HepG2 (cell line): ENCODE data around the gene TIRAP. TPM values are rescaled to one million over a fixed set of nuclear protein-coding genes. Genes with fewer than 3 reads are reported as not detected.
A peak's percentile ranks its signal among the peaks of the same experiment; 100 is the strongest.

Experiments used
- AFF4 ChIP-seq: sonication (generic); formaldehyde crosslinking; IDR thresholded peaks from 2 replicates; pipeline ENCODE4 v1.4.0; 2020; ENCODE audit warnings: missing genetic modification reagents
- ATF1 ChIP-seq: IDR thresholded peaks from 2 replicates; pipeline ENCODE4 v1.6.1; 2016; ENCODE audit warnings: mild to moderate bottlenecking, control low read depth
- ELF1 ChIP-seq: sonication (generic); formaldehyde crosslinking; IDR thresholded peaks from 2 replicates; pipeline ENCODE4 v1.4.0; 2020; ENCODE audit warnings: missing genetic modification reagents
- ELF4 ChIP-seq: sonication (generic); formaldehyde crosslinking; IDR thresholded peaks from 2 replicates; pipeline ENCODE4 v1.5.0; 2020; ENCODE audit warnings: missing genetic modification reagents, mild to moderate bottlenecking, moderate library complexity, borderline replicate concordance
- HNRNPUL1 ChIP-seq: fragments of 200-400 bp; formaldehyde crosslinking; IDR thresholded peaks from 2 replicates; pipeline ENCODE4 v1.6.1; 2017; ENCODE audit warnings: low read depth, mild to moderate bottlenecking, low read length, moderate library complexity
- IKZF5 ChIP-seq: IDR thresholded peaks from 2 replicates; pipeline ENCODE4 v1.6.1; 2018; ENCODE audit warnings: missing genetic modification reagents, mild to moderate bottlenecking, missing compliant biosample characterization
- KDM5B ChIP-seq: sonication (generic); formaldehyde crosslinking; IDR thresholded peaks from 2 replicates; pipeline ENCODE4 v1.4.0; 2020; ENCODE audit warnings: missing genetic modification reagents, mild to moderate bottlenecking, borderline replicate concordance
- PAXIP1 ChIP-seq: sonication (generic); formaldehyde crosslinking; conservative IDR thresholded peaks from 2 replicates; pipeline ENCODE4 v1.4.0; 2020; ENCODE audit warnings: mild to moderate bottlenecking, missing genetic modification reagents, moderate library complexity
- YEATS4 ChIP-seq: sonication (generic); formaldehyde crosslinking; IDR thresholded peaks from 2 replicates; pipeline ENCODE4 v1.4.0; 2020; ENCODE audit warnings: missing genetic modification reagents, borderline replicate concordance
- ZFP41 ChIP-seq: sonication (generic); formaldehyde crosslinking; IDR thresholded peaks from 2 replicates; pipeline ENCODE4 v1.4.0; 2020; ENCODE audit warnings: mild to moderate bottlenecking, missing genetic modification reagents, borderline replicate concordance
- ZKSCAN1 ChIP-seq: fragments of 150-350 bp; IDR thresholded peaks from 2 replicates; pipeline ENCODE4 v1.6.1; 2014; ENCODE audit warnings: low read length
- ZNF160 ChIP-seq: sonication (generic); formaldehyde crosslinking; IDR thresholded peaks from 2 replicates; pipeline ENCODE4 v1.8.0; 2022; ENCODE audit warnings: mild to moderate bottlenecking, inconsistent platforms, missing genetic modification reagents
- ZNF224 ChIP-seq: sonication (generic); formaldehyde crosslinking; IDR thresholded peaks from 2 replicates; pipeline ENCODE4 v1.5.0; 2020; ENCODE audit warnings: mild to moderate bottlenecking, missing genetic modification reagents
- ZNF296 ChIP-seq: sonication (generic); formaldehyde crosslinking; conservative IDR thresholded peaks from 2 replicates; pipeline ENCODE4 v1.5.0; 2020; ENCODE audit warnings: mild to moderate bottlenecking, missing genetic modification reagents
- ZNF550 ChIP-seq: sonication (generic); formaldehyde crosslinking; IDR thresholded peaks from 2 replicates; pipeline ENCODE4 v1.4.0; 2020; ENCODE audit warnings: mild to moderate bottlenecking, missing genetic modification reagents, borderline replicate concordance
- ZNF607 ChIP-seq: sonication (generic); formaldehyde crosslinking; IDR thresholded peaks from 2 replicates; pipeline ENCODE4 v1.5.1; 2020; ENCODE audit warnings: missing genetic modification reagents, mild to moderate bottlenecking, borderline replicate concordance
- polyA plus RNA-seq, 8 experiments: library from polyadenylated mRNA; depleted of rRNA in 3 of 8; stranded (reverse) in 7 of 8; unstranded in 1 of 8; fragments of >200 nt; fragmentation: Illumina TruSeq in 4 of 8; extraction: Trizol in 4 of 8; gene quantifications; 2 replicates each; pipeline versions ENCODE4 v1.2.1 to v1.2.3, GENCODE V29; 2011 to 2016; ENCODE audit warnings: low read depth in 4 of 8, missing spikeins in 1 of 8, mixed read lengths in 1 of 8; ENCODE audit not compliant: insufficient read depth in 1 of 8
- total RNA-seq, 5 experiments: library from RNA; depleted of rRNA; stranded (reverse); fragments of >200 nt; fragmentation: Illumina TruSeq; extraction: Trizol; gene quantifications; 2 replicates each; pipeline ENCODE4 v1.2.3, GENCODE V29; 2016; ENCODE audit warnings: low read depth in 1 of 5
- TF ChIP-seq, protein P1 (sequence below): sonication (generic); formaldehyde crosslinking; IDR thresholded peaks from 2 replicates; pipeline ENCODE4 v1.8.0; 2022; ENCODE audit warnings: low read depth, missing genetic modification reagents
- TF ChIP-seq, protein P2 (sequence below): IDR thresholded peaks from 2 replicates; pipeline ENCODE4 v1.6.1; 2016; ENCODE audit warnings: low read depth, borderline replicate concordance

TIRAP gene
- total and polyA plus RNA-seq, 2 of the 13 experiments (the other 11 are each of a cell fraction or from before 2014, with no cell fraction given): 5.4 to 5.7 TPM

- TF ChIP-seq ELF4 (peak; percentile 74; the same call in 1 of the 2 replicates), ZKSCAN1 (no peak), ZNF296 (CRISPR knock-in tag) (no peak), KDM5B (CRISPR knock-in tag) (peak; percentile 82; the same call in 1 of the 2 replicates), AFF4 (no peak), ZNF160 (CRISPR knock-in tag) (no peak), ZNF224 (CRISPR knock-in tag) (no peak; the same call in 1 of the 2 replicates), ELF1 (CRISPR knock-in tag) (peak; percentile 97), PAXIP1 (CRISPR knock-in tag) (peak; percentile 52), HNRNPUL1 (no peak), ZFP41 (no peak), ZNF550 (CRISPR knock-in tag) (no peak), ATF1 (CRISPR knock-in tag) (peak; percentile 99), ZNF607 (CRISPR knock-in tag) (0 out of 2 replicates have a peak, but pooled peaks have one; percentile 9), IKZF5 (peak; percentile 75), YEATS4 (CRISPR knock-in tag) (peak; percentile 98)
- TF ChIP-seq, protein P1, sequence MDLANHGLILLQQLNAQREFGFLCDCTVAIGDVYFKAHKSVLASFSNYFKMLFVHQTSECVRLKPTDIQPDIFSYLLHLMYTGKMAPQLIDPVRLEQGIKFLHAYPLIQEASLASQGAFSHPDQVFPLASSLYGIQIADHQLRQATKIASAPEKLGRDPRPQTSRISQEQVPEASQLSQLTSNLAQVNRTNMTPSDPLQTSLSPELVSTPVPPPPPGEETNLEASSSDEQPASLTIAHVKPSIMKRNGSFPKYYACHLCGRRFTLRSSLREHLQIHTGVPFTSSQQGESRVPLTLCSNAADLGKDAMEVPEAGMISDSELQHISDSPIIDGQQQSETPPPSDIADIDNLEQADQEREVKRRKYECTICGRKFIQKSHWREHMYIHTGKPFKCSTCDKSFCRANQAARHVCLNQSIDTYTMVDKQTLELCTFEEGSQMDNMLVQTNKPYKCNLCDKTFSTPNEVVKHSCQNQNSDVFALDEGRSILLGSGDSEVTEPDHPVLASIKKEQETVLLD (CRISPR knock-in tag): peak; percentile 45; the same call in 1 of the 2 replicates
- TF ChIP-seq, protein P2, sequence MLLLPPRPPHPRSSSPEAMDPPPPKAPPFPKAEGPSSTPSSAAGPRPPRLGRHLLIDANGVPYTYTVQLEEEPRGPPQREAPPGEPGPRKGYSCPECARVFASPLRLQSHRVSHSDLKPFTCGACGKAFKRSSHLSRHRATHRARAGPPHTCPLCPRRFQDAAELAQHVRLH (CRISPR knock-in tag): no peak
These were observed 13.9 kb upstream of the TIRAP start, which contains the start of the genes FOXRED1 and SRPRA (continued) for GRCh38 chr11:126268708-126269579.
